HAP-1 (cell line): ENCODE data around the gene SLC41A1.
A peak's percentile ranks its signal among the peaks of the same experiment; 100 is the strongest.

Experiments
- DNase-seq, 2 experiments: peaks; one replicate each; pipeline ENCODE4 v3.0.0-alpha.2; 2016 to 2020; ENCODE audit warnings: low spot score in 2 of 2
- H3K27me3 ChIP-seq: fragments of 250-450 bp; sonication (Bioruptor Pico); 2 replicates; pipeline ENCODE4 v1.5.1; 2020; ENCODE audit warnings: low read depth, mild to moderate bottlenecking, moderate library complexity
- H3K36me3 ChIP-seq: fragments of 250-450 bp; sonication (Bioruptor Pico); replicated peaks from 2 replicates; pipeline ENCODE4 v1.5.1; 2020; ENCODE audit warnings: mild to moderate bottlenecking
- H3K4me1 ChIP-seq: fragments of 250-450 bp; sonication (Bioruptor Pico); 2 replicates; pipeline ENCODE4 v1.5.1; 2020; ENCODE audit warnings: mild to moderate bottlenecking
- H3K4me3 ChIP-seq: fragments of 250-450 bp; sonication (Bioruptor Pico); 2 replicates; pipeline ENCODE4 v1.5.1; 2020; ENCODE audit warnings: mild to moderate bottlenecking, moderate library complexity
- H3K9me3 ChIP-seq: fragments of 250-450 bp; sonication (Bioruptor Pico); 2 replicates; pipeline ENCODE4 v1.5.1; 2020; ENCODE audit warnings: mild to moderate bottlenecking, moderate library complexity
- in situ Hi-C: fragments of 300-500 bp; cut with MboI; formaldehyde crosslinking; loops from 3 replicates; pipeline ENCODE4 v1.14.3; 2020; ENCODE audit warnings: low sequenced_read_pairs, inconsistent platforms, mixed read lengths

Gene SLC41A1

GRCh38 chr1:205770618-205771017, 42.4 kb downstream of the SLC41A1 start:
- in situ Hi-C loops = no loop called here
- DNase-seq = no peak
- Histone ChIP-seq H3K36me3 (0 out of 2 replicates have a peak, but pooled peaks cover 2% of the 10 kb centered on the region), H3K4me3 (no peak overlapping the region), H3K9me3 (no peaks in the 10 kb centered on the region), H3K27me3 (no peaks in the 10 kb centered on the region), H3K4me1 (no peaks in the 10 kb centered on the region)

GRCh38 chr1:205769641-205770365, 43.2 kb downstream of the SLC41A1 start:
- in situ Hi-C loops = no loop called here
- no peaks in the 10 kb centered on the region for H3K9me3 ChIP-seq
- no peak overlapping the region for H3K4me3 ChIP-seq
- H3K27me3 ChIP-seq = no peaks in the 10 kb centered on the region
- H3K36me3 ChIP-seq = 0 out of 2 replicates have a peak, but pooled peaks cover 2% of the 10 kb centered on the region
- no peak for DNase-seq
- H3K4me1 ChIP-seq = no peaks in the 10 kb centered on the region

GRCh38 chr1:205767248-205767647, 45.8 kb downstream of the SLC41A1 start:
- in situ Hi-C loops = no loop called here
- Histone ChIP-seq H3K4me3 (no peak overlapping the region), H3K4me1 (no peaks in the 10 kb centered on the region)

DNA sequence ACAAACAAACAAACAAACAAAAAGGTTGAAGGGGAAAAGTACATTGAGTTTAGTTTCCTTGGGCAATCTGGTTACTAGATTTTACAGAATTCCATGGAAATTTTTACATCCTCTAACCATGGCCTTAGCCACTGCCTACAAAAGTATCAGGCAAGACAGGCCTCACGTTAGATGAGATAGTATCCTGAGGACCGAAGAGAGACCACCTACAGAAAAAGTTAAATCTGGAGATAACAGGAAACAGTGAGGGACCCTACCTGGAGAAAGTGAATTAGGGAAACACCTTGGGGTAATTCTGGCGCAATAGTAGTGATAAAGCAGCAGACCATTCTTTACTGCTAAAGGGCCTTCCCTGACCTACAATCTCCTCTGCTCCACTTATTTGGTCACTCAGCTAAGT, 46.4 kb downstream of the SLC41A1 start:
- Histone ChIP-seq H3K36me3 (no peaks in the 10 kb centered on the region), H3K4me1 (no peaks in the 10 kb centered on the region), H3K9me3 (no peaks in the 10 kb centered on the region), H3K27me3 (no peaks in the 10 kb centered on the region), H3K4me3 (no peak overlapping the region)
- no peak for DNase-seq
- in situ Hi-C loops = no loop called here

More at GRCh38 chr1:205767248-205767647, 45.8 kb downstream of the SLC41A1 start:
- Histone ChIP-seq H3K36me3 (no peaks in the 10 kb centered on the region), H3K27me3 (no peaks in the 10 kb centered on the region), H3K9me3 (no peaks in the 10 kb centered on the region)
- DNase-seq = no peak

- DNase-seq = no peak
Measured at GRCh38 chr1:205766038-205766437, 47.0 kb downstream of the SLC41A1 start.

GRCh38 chr1:205764578-205764977, 48.4 kb downstream of the SLC41A1 start:
- in situ Hi-C loops = no loop called here

More at GRCh38 chr1:205766038-205766437, 47.0 kb downstream of the SLC41A1 start:
- Histone ChIP-seq H3K4me1 (no peaks in the 10 kb centered on the region), H3K27me3 (no peaks in the 10 kb centered on the region), H3K36me3 (no peaks in the 10 kb centered on the region), H3K4me3 (no peak overlapping the region), H3K9me3 (no peaks in the 10 kb centered on the region)
- in situ Hi-C loops = no loop called here

DNA sequence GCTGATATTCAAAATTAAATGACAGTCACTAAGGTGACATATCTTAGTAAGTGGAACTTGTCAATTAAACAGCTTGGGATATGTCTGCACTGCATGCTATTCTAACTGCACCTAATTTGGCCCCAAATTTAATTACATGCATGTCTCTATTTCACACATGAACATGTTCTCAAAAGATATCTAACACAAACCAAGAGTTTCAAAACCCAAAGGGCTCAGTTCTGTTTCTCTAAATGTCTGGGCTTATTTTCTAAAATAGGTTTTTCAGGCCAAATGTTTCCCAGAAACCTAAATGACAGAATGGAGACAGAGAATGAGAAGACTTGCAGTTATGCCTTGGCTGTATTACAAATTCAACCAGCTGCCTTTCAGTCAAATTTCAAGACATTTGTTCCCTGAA, 49.0 kb downstream of the SLC41A1 start:
- no peaks in the 10 kb centered on the region for H3K4me1 ChIP-seq
- DNase-seq = no peak
- in situ Hi-C loops = no loop called here
- no peaks in the 10 kb centered on the region for H3K36me3 ChIP-seq
- no peaks in the 10 kb centered on the region for H3K27me3 ChIP-seq
- H3K9me3 ChIP-seq = no peaks in the 10 kb centered on the region
- no peak overlapping the region for H3K4me3 ChIP-seq

More at GRCh38 chr1:205764578-205764977, 48.4 kb downstream of the SLC41A1 start:
- Histone ChIP-seq H3K4me3 (no peak overlapping the region), H3K4me1 (no peaks in the 10 kb centered on the region), H3K36me3 (no peaks in the 10 kb centered on the region), H3K9me3 (no peaks in the 10 kb centered on the region), H3K27me3 (no peaks in the 10 kb centered on the region)
- no peak for DNase-seq

- H3K4me3 ChIP-seq = no peak overlapping the region
- no peaks in the 10 kb centered on the region for H3K4me1 ChIP-seq
- in situ Hi-C loops = no loop called here
- DNase-seq = no peak
- H3K36me3 ChIP-seq = no peaks in the 10 kb centered on the region
- no peaks in the 10 kb centered on the region for H3K9me3 ChIP-seq
- H3K27me3 ChIP-seq = no peaks in the 10 kb centered on the region
Measured at GRCh38 chr1:205760606-205761005, 52.4 kb downstream of the SLC41A1 start.

DNA sequence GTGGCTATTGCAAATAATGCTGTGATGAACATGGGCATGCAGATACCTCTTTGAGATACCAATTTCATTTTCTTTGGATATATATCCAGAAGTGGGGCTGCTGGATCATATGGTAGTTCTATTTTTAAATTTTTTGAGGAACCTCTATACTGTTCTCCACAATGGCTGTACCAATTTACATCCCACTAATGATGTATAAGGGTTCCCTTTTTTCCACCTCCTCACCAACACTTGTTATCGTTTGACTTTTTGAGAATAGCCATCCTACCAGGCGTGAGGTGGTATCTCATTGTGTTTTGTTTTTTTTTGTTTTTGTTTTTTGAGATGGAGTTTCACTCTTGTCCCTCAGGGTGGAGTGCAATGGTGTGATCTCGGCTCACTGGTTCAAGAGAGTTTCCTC, 56.4 kb downstream of the SLC41A1 start:
- H3K36me3 ChIP-seq = no peaks in the 10 kb centered on the region
- in situ Hi-C loops = no loop called here
- no peaks in the 10 kb centered on the region for H3K27me3 ChIP-seq
- H3K4me1 ChIP-seq = no peaks in the 10 kb centered on the region
- no peak overlapping the region for H3K4me3 ChIP-seq
- no peaks in the 10 kb centered on the region for H3K9me3 ChIP-seq
- DNase-seq = no peak

DNA sequence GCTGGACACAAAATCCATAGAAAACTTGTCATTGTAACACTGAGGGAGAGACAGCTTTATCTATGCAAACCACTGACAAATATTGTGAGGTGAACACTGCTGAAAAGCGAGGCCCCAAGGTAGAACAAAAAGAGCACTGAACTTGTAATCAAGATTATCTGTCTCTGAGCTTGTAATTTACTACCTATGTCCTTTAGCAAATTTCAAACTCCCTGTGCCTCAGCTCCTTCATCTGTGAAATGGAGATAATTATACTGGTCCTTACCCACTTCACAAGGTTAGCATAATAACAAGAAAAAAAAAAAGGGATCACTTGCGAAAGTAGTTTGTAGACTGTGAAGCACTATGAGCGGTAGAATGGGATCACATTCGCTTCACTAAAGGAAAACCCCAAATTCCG, 58.1 kb downstream of the SLC41A1 start:
- no peak for DNase-seq
- in situ Hi-C loops = no loop called here
- no peaks in the 10 kb centered on the region for H3K9me3 ChIP-seq
- no peak overlapping the region for H3K4me3 ChIP-seq
- no peaks in the 10 kb centered on the region for H3K36me3 ChIP-seq
- H3K27me3 ChIP-seq = no peaks in the 10 kb centered on the region
- peaks cover 5% of the 10 kb centered on the region for H3K4me1 ChIP-seq

DNA sequence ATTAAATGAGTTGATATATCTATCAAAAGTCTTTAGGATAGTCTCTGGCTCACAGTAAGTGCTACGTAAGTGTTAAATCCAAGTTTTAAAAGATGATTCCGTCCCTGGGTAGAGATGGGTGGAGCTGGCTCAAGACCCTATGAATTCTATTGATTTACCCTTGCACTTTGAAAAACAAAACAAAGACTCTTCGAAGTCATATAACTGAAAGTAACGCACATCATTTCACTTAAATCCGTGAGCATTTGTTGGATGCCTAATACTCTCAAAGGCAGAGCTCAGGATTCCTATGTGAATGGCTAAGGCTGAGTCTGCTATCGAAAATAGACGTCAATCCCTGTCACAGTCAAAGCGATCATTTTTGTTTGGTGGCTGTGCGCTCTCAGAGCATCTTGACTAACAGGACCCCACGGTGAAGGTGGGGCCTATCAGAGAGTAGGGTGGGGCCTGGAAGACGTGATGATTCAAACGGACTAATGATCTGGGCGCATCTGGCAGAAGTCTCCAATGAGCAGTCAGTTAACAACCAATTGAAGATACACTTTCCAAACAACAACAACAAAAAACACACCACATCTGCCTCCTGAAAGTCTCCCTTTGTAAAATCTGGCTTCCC, 61.9 kb downstream of the SLC41A1 start:
- in situ Hi-C loops = no loop called here
- H3K27me3 ChIP-seq = no peaks in the 10 kb centered on the region
- no peaks in the 10 kb centered on the region for H3K9me3 ChIP-seq
- no peak overlapping the region for H3K4me3 ChIP-seq
- DNase-seq = no peak
- H3K4me1 ChIP-seq = peaks cover 11% of the 10 kb centered on the region
- peaks cover 13% of the 10 kb centered on the region for H3K36me3 ChIP-seq

- in situ Hi-C loops = no loop called here
- peak within 1 kb of the TSS; percentile 82 for H3K4me3 ChIP-seq
- no peaks in the 10 kb centered on the region for H3K9me3 ChIP-seq
Measured at GRCh38 chr1:205750138-205751035, 62.6 kb downstream of the SLC41A1 start, which contains the start of gene NUCKS1. Gene NUCKS1 (minus strand): TSS chr1:205750182. CDS start chr1:205749973, 209 bp downstream.

DNA sequence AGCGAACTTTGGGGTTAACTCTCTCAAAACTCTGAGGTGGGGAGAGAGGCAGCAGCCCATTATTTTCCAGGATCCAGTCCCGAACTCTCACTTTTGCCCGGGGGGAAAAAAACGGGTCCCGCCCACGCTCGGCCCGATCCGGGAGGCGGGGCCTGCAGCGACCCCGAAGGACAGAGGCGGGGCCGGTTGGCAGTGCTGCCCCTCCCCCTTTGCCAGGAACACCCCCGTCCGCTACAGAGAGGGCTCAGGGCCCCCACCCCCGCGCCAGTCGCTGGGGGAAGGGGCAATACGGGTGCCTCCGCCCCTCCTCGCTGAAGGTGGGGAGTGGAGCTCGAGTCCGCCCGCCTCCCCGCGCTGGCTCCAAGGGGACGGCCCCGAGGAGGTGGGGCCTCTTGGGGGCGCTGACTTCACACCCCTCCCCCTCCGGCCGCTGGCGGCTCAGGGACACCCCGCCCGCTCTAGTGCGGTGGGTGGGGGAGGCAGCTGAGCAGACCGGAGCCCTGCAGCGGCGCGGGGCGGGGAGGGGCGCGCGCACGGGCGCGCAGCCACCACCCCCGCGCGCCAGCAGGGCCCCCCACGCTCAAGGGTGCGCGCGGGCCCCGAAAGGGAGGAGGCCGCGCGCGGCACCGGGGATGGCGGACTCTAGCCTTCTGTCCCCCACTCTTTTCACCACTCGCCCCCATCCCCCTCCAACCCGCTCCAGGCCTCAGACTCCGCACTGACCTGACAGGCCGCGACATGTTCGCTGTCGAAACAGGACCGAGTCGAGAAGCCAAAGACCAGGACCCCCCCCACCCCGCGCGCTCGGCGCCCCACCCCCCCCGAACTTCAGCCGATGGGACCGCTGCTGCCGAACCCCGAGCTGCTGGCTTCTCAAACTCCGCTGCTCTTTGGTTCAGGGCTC, 63.5 kb downstream of the SLC41A1 start:
- Histone ChIP-seq H3K4me1 (peaks cover 26% of the 10 kb centered on the region), H3K36me3 (peaks cover 20% of the 10 kb centered on the region), H3K27me3 (no peaks in the 10 kb centered on the region), H3K4me3 (peak overlapping the region; percentile 82), H3K9me3 (no peaks in the 10 kb centered on the region)
- peak; percentile 95 to 98 for DNase-seq
- in situ Hi-C loops = no loop called here

More at GRCh38 chr1:205750138-205751035, 62.6 kb downstream of the SLC41A1 start, which contains the start of gene NUCKS1:
- H3K4me1 ChIP-seq = peaks cover 18% of the 10 kb centered on the region
- H3K36me3 ChIP-seq = peaks cover 16% of the 10 kb centered on the region
- no peaks in the 10 kb centered on the region for H3K27me3 ChIP-seq
- DNase-seq = peak; percentile 94 to 99
